ENCODE data around the gene PLA2G2C.

DNA sequence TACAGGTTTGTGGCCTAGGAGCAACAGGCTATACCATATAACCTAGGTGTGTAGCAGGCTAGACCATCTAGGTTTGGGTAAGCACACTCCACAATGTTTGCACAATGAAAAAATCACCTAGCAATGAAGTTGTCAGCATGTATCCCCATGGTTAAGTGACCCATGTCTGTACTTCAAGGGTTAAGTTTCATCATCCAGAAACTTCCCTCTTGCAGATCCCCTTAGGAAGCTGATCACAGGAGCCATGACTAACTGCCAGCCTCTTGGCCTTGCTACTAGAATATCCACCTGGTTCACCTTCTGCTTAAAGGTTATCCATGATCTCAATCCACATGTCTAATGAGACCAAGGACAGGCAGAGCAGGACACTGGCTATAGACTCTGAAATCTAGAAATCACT is 3.9 kb downstream of the PLA2G2C start:
- no peak for TF ChIP-seq POLR2A (IDR thresholded peaks at IDR 0.05)
- TF ChIP-seq POLR2AphosphoS5 (IDR thresholded peaks at IDR 0.05): no peak
- TF ChIP-seq, protein P1, sequence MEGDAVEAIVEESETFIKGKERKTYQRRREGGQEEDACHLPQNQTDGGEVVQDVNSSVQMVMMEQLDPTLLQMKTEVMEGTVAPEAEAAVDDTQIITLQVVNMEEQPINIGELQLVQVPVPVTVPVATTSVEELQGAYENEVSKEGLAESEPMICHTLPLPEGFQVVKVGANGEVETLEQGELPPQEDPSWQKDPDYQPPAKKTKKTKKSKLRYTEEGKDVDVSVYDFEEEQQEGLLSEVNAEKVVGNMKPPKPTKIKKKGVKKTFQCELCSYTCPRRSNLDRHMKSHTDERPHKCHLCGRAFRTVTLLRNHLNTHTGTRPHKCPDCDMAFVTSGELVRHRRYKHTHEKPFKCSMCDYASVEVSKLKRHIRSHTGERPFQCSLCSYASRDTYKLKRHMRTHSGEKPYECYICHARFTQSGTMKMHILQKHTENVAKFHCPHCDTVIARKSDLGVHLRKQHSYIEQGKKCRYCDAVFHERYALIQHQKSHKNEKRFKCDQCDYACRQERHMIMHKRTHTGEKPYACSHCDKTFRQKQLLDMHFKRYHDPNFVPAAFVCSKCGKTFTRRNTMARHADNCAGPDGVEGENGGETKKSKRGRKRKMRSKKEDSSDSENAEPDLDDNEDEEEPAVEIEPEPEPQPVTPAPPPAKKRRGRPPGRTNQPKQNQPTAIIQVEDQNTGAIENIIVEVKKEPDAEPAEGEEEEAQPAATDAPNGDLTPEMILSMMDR (IDR thresholded peaks at IDR 0.05 in 8 of 11, conservative IDR thresholded peaks at IDR 0.05 in 3 of 11): no peak
